GM18505 (cell line): Measurements from ENCODE around the gene GRIK4.

ENCODE experiments used
- ATAC-seq: cut with Tn5 transposase; IDR thresholded peaks from one replicate; pipeline ENCODE4 v1.9.1; 2021; ENCODE audit not compliant: unreplicated experiment
- POLR2A ChIP-seq: IDR thresholded peaks from 4 replicates; pipeline ENCODE4 v1.6.1; 2011; ENCODE audit warnings: borderline replicate concordance; ENCODE audit not compliant: insufficient read depth, insufficient read length; ENCODE audit errors: extremely low read depth

The GRIK4 gene

DNA sequence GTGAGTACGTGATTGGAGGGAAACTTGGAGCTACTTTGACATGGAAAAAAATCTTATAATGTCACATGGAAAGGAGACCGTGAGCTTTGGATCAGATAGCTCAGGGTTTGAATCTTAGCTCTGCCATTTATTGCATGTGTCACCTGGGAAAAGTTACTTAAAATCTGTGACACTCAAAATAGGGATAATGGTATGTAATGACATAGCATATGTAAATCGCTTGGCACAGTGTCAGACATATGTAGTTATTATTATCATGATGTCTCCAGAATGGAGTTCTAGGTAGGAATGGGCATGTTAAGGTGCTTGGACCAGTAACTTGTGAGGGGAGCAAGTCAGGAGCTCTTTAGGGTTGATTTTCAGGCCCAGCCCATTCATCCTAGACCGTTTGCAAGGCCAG, 75.8 kb downstream of the GRIK4 start:
- ATAC-seq = no peak
- no peak for TF ChIP-seq POLR2A

DNA sequence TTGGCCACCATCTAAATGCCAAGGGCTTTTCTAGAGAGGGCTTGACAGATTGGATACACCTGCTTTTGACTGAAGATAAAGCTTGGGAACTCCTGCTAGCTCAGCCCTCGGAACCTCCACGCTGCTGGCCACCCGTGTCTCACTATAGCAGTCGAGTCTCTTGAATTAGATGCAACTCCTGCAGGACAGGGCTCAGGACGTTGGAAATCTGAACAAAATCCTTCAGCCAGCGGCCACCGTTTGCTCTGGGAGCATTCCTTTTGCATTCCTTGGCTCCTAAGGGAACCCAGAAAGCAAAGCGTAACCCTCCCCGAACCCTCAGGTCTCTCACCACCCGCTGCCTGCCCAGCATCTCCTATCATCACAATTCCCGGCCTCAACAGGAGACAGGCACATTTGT, 77.8 kb downstream of the GRIK4 start:
- TF ChIP-seq POLR2A = no peak
- no peak for ATAC-seq

DNA sequence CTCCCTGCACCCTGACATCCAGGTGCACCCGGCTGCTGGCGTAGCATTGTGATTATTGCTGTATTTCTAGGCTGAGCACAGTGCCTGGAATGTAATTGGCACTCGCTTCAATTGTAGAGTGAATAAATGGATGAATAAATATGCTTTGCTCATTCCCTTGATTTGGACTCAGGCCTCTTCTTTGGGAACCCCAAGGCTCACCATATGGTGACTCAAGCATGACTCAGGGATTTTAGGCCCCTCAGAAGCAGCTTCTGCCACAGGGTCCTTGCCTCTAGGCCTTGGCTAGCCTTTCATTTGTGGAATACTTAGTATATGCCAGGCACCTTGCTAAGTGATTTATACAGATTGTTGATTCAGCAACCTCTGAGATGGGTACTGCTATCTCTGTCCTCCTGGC, 78.9 kb downstream of the GRIK4 start:
- ATAC-seq = no peak
- TF ChIP-seq POLR2A = no peak

- TF ChIP-seq POLR2A = no peak
- ATAC-seq = no peak
These were observed 83.2 kb downstream of the GRIK4 start for GRCh38 chr11:120594746-120595145.

DNA sequence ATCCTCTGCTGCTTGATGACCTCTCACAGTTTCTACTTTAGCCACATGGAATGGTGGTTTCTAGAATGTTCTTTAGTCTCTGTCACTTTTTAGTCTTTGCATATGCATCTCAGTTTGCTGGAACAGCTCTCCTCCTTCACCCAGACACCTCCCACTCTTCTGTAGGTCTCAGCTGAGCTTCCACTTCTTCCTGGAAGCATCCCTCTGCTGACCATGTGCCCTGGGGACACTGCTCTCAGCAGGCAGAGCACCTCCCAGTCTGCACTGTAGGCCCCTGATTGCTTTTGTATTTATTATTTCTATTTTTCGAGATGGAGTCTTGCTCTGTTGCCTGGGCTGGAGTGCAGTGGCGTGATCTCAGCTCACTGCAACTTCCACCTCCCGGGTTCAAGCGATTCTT, 84.0 kb downstream of the GRIK4 start:
- ATAC-seq = no peak
- TF ChIP-seq POLR2A = no peak

DNA sequence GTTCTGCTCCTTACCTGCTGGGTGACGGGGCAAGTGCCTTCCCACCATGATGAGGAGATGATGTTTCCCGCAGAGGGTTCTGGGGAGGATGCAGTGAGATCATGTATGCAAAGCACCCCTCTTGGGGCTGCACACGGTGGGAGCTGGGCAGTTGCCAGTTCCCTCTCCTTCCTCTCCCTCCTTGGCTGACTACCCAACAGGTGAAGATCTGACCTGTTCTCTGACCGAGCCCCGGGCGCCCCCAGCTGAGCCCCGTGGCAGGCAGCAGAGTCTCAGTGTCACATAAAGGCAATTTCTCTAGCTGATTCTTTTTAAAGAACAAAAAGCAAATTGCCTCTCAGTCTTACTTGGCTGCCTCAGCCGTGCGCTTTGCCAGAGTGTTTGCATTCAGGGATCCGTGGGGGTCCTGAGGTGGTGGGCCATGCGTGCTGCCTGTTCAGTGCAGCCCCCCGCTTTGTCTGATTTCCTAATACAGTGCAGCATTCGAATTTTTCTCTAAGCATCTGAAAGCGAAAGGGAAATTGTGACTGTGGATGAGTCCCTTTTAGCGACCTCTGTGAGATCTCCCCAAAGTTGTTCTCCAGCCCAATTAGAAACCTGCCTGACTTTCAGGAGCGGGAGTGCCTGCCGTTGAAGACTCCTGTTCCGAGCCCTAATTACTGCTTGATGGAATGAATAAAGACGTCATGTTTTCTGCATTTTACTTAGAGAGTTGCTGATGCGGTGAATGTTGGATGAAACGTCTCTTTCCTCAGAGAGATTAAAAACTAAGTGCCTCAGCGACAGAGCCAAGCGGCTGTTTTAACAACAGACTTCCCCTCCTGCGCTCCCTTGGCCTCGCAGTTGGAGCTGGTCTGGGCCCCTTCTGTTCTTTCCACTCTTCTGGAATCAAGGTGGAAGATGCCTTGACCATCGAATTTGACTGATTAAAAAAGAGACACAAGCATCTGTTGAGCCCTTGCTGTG, 86.0 kb downstream of the GRIK4 start:
- no peak for ATAC-seq

GRCh38 chr11:120598517-120599257, 87.1 kb downstream of the GRIK4 start:
- ATAC-seq = no peak
- no peak for TF ChIP-seq POLR2A

More for the DNA sequence above, 86.0 kb downstream of the GRIK4 start:
- TF ChIP-seq POLR2A = no peak

- ATAC-seq = no peak
- TF ChIP-seq POLR2A = no peak
These were observed 88.4 kb downstream of the GRIK4 start for GRCh38 chr11:120599816-120600420.

GRCh38 chr11:120601536-120601935, 90.0 kb downstream of the GRIK4 start:
- ATAC-seq = no peak
- no peak for TF ChIP-seq POLR2A

DNA sequence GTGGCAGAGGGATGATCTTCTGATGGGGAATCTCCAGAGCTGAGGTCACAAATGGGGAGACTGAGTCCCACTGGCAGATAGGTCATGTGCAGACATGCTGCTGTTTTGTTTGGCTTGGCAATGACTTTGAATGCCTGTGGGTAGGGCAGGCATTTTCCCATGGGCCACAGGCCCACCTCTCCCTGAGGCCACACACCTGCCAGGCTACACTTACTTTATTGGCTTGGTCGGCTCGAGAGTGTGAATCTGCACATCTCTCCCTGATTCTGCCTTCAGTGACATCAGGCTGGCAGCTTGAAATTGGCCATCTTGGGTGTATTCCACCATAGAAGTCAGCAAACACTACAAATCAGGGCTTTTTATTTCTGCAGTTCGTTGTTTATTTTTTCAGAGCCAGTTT, 91.5 kb downstream of the GRIK4 start:
- TF ChIP-seq POLR2A = no peak
- ATAC-seq = no peak

- TF ChIP-seq POLR2A = no peak
- ATAC-seq = no peak
These were observed 93.9 kb downstream of the GRIK4 start for GRCh38 chr11:120605469-120605868.

GRCh38 chr11:120606211-120607010, 94.9 kb downstream of the GRIK4 start:
- ATAC-seq = no peak
- no peak for TF ChIP-seq POLR2A

DNA sequence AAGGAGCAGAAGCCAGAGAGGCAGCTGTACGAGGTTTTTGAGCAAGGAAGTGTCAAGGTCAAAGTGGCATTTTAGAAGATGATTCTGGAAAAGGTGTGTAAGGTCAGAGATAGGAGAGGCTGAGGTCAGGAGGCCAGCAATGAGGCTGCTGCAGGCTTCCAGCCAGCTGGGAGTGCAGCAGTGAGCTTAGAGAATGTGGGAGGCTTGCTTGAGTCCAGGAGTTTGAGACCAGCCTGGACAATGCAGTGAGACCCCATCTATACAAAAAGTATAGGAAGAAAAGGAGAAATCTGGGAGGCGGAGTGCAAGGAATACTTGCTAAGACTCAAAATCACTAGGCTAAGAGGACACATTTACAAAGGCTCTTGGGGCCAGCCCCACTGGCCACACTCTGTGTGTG, 96.5 kb downstream of the GRIK4 start:
- ATAC-seq = no peak
- no peak for TF ChIP-seq POLR2A

DNA sequence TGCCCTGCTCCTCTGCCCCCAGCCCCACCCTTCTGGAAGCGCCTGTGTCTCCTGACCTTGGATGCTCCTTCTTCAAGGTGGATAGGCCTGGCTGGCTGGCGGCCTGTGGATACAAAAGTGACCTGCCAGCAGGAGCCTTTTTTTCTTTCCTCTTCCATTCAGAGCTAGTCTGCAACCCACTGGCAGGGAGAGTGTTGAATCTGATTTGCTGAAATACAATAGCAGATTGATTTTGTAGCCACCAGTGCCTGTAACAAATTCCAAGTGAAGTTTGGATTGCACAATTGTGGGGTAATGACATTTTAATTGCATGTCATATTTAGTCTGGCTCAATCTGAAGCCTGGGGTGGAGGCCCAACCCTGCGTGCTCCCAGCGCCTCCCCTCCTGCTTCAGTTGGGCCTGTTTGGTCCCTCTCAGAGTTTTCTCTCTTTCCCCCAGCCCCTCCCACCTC, 97.2 kb downstream of the GRIK4 start:
- TF ChIP-seq POLR2A = no peak
- no peak for ATAC-seq

- no peak for TF ChIP-seq POLR2A
- ATAC-seq = no peak
These were observed 98.6 kb downstream of the GRIK4 start for GRCh38 chr11:120610111-120610510.
